ENCODE measurements around the gene THAP8. TPM values are rescaled to one million over a fixed set of nuclear protein-coding genes. Genes with fewer than 3 reads are reported as not detected.
A peak's percentile ranks its signal among the peaks of the same experiment; 100 is the strongest.

THAP8 gene
- total RNA-seq, 2 donors from 2014 or later: 6.4 to 6.6 TPM

DNA sequence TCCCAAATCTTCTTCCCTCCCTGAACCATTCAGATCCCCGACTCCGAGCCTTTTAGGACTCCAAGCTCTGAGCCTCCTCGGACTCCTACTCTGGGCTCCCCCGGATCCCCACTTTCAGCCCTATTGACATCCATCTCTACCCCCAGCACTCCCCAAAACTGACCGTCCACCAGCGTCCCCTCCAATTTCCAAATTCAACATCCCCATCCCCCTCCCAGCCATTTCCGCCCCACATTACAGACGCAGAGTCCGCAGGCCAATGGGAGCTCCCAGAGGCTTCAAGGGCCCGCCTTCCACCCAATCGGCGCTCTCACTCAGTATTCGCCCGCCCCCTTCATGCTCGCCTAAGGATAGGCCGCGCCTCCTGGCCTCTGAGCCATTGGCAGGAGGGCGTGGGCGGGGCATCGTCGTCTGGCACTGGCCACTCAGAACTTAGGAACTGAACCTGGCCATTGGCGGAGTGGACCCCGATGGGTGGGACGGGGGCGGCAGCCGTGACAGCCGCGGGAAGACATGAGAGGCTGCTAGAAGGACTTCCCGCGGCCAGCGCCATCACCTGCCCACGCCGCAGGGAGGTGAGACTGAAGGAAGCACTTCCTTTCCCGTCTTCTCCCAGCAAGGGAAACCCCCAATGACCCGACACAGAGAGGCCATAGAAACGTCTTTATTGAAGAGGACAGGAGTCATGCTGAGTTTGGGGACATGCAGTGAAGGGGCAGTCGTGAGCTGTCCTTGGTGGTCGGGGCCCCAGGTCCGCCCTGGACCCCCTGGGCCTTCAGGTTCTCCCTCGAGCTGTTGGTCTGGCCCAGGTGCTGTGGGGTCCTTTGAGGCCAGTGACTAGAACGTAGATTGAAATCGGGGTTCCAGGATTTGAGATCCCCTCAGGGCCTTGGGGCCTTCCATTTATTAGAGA, 39.8 kb downstream of the THAP8 start, which contains the start of gene ALKBH6:
ALKBH6 (minus strand) TSS at position 202 of the 913 bp plus-strand sequence. CDS start 816 bp downstream, outside the sequence.
- Histone ChIP-seq H3K4me1 (ENCODE audit: control insufficient read depth in 1 of 2, low read depth in 2 of 2) (peaks cover 4 to 18% of the 10 kb centered on the region in 2 donors), H3K4me3 (peak within 1 kb of the TSS; percentile 79), H3K9me3 (no peaks in the 10 kb centered on the region), H3K27me3 (replicated peaks; ENCODE audit: insufficient read depth) (no peaks in the 10 kb centered on the region), H3K36me3 (peaks cover 10% of the 10 kb centered on the region), H3K27ac (peak within 1 kb of the TSS; percentile 80 to 81)
- TF ChIP-seq, protein P1, sequence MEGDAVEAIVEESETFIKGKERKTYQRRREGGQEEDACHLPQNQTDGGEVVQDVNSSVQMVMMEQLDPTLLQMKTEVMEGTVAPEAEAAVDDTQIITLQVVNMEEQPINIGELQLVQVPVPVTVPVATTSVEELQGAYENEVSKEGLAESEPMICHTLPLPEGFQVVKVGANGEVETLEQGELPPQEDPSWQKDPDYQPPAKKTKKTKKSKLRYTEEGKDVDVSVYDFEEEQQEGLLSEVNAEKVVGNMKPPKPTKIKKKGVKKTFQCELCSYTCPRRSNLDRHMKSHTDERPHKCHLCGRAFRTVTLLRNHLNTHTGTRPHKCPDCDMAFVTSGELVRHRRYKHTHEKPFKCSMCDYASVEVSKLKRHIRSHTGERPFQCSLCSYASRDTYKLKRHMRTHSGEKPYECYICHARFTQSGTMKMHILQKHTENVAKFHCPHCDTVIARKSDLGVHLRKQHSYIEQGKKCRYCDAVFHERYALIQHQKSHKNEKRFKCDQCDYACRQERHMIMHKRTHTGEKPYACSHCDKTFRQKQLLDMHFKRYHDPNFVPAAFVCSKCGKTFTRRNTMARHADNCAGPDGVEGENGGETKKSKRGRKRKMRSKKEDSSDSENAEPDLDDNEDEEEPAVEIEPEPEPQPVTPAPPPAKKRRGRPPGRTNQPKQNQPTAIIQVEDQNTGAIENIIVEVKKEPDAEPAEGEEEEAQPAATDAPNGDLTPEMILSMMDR (IDR thresholded peaks at IDR 0.05): no peak
- peak; percentile 94 for ATAC-seq (ENCODE audit: insufficient number of reproducible peaks, low FRiP score, low read depth)
- peak; percentile 100 for DNase-seq (ENCODE audit: low spot score)

DNA sequence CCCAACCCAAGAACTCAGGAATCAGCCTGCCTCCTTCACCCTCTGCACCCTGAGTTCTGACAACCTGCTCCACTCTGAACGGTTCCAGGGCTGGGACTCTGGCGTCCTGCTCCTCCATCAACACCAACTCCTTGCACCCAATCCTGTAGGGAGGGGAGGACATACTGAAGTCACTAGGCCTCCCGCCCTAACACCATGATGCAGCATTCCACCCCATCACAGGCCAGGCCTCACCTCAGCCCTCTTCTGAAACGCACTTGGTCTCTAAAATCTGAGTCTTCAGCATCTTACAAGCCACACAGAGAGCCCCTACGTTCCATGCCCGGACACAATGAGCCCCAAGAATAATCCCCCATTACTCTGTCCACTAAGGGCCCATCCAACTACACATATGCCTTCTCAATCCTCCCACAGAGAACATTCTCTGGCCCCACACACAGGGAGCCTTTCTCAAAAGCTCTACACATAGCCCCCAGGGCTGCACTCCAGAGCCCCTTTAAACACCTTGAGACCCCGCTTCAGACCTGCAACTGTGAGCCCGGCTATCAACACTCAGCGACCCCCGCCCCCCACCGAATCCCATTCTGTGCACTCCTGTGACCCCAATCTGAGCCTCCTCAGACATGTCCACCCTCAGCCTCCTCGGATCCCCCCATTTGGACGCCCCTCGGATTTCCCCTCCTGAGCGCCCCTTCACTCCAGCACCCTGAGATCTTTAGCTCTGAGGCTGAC, 40.6 kb downstream of the THAP8 start:
- DNase-seq (ENCODE audit: low spot score): no peak
- ATAC-seq (ENCODE audit: insufficient number of reproducible peaks, low FRiP score, low read depth): no peak

DNA sequence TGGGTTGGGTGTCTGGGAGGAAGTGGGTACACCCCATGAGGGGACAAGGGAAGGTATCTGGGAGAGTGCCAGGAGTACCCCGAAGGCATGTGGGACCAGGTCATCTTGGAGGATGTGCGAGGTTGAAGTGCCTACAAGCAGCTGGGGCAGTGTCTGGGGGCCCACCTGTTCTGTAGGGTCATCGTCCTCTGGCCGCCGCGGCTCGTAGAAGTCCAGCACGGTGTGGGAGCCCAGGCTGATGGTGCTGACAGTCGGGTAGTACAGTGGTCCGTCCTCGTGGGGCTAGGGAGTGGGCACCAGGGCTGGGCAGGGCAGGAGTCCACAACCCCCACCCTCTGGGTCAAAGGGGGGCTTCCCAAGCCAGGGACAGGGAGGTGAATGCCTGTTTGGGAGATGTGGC, 43.7 kb downstream of the THAP8 start:
- no peak for DNase-seq (ENCODE audit: low spot score)
- TF ChIP-seq, protein P1 (IDR thresholded peaks at IDR 0.05): no peak
- Histone ChIP-seq H3K4me3 (no peak overlapping the region), H3K27me3 (replicated peaks; ENCODE audit: insufficient read depth) (no peaks in the 10 kb centered on the region), H3K4me1 (ENCODE audit: control insufficient read depth in 1 of 2, low read depth in 2 of 2) (peaks cover 8 to 27% of the 10 kb centered on the region in 2 donors), H3K27ac (no peak overlapping the region), H3K9me3 (no peaks in the 10 kb centered on the region), H3K36me3 (no peaks in the 10 kb centered on the region)
- ATAC-seq (ENCODE audit: insufficient number of reproducible peaks, low FRiP score, low read depth): no peak

More for the DNA sequence above, 40.6 kb downstream of the THAP8 start:
- TF ChIP-seq, protein P1 (IDR thresholded peaks at IDR 0.05): no peak
- Histone ChIP-seq H3K4me1 (ENCODE audit: control insufficient read depth in 1 of 2, low read depth in 2 of 2) (peaks cover 8 to 26% of the 10 kb centered on the region in 2 donors), H3K9me3 (no peaks in the 10 kb centered on the region), H3K27me3 (replicated peaks; ENCODE audit: insufficient read depth) (no peaks in the 10 kb centered on the region), H3K27ac (peak overlapping the region; percentile 80 to 81), H3K36me3 (peaks cover 10% of the 10 kb centered on the region), H3K4me3 (peak overlapping the region; percentile 79)

DNA sequence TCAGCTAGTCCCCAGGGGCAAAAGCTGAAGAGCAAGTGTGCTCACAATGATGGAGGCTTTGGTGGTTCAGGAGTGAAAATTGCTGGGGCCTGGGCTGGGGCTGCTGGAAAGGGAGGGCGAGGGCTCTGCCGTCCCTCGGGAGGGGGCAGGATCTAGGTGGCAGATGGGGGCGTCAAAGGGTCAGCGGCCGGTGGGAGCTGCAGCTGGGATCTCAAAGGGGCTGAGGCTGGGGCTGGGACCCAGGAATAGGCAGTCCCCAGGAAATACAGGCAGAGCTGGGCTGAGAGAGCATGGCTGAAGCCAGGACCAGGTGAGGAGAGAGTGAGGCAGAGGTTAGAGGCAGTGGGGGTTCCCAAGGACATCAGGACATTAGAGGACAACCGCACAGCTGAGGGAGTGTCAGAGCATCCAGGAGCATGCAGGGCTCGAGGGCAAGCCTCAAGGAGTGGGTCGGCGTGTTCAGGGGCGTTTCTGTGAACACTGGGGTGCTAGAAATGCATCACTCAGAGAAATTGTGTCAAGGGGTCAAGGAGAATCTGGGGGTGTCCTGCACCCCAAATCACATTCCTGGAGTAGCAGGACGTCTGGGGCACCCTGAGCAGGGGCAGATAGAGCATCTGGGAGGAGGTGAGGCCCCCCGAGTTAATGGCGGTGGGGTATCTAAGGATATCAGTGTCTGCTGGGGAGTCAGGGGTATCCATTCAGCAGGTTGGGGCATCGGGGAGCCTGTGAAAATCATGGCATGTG, 44.3 kb downstream of the THAP8 start:
- TF ChIP-seq, protein P1 (IDR thresholded peaks at IDR 0.05): no peak
- Histone ChIP-seq H3K4me1 (ENCODE audit: control insufficient read depth in 1 of 2, low read depth in 2 of 2) (peaks cover 8 to 25% of the 10 kb centered on the region in 2 donors), H3K4me3 (peak overlapping the region; percentile 72), H3K27me3 (replicated peaks; ENCODE audit: insufficient read depth) (no peaks in the 10 kb centered on the region), H3K9me3 (no peaks in the 10 kb centered on the region), H3K27ac (peak overlapping the region in 1 of 2 donors; percentile 14), H3K36me3 (no peaks in the 10 kb centered on the region)
- ATAC-seq (ENCODE audit: insufficient number of reproducible peaks, low FRiP score, low read depth): no peak
- no peak for DNase-seq (ENCODE audit: low spot score)

All from thoracic aorta (tissue), 2 donors.